Prostate gland (tissue), 2 donors: Measurements from ENCODE around the gene KIAA0513.

Source experiments
- POLR2AphosphoS5 ChIP-seq: sonication (generic); formaldehyde crosslinking; IDR thresholded peaks from one replicate; pipeline ENCODE4 v1.6.1; 2017; ENCODE audit warnings: antibody characterized with exemption
- TF ChIP-seq, protein P1 (sequence below), 4 experiments: fragments of 200-600 bp in 2 of 4; fragments of 450-650 bp in 2 of 4; sonication (generic) in 2 of 4; IDR thresholded peaks; 1 replicate in 3 of 4; 2 replicates in 1 of 4; pipeline ENCODE4 v1.5.1; 2016 to 2019; ENCODE audit warnings: antibody characterized with exemption in 4 of 4, mild to moderate bottlenecking in 2 of 4, moderate library complexity in 2 of 4

DNA sequence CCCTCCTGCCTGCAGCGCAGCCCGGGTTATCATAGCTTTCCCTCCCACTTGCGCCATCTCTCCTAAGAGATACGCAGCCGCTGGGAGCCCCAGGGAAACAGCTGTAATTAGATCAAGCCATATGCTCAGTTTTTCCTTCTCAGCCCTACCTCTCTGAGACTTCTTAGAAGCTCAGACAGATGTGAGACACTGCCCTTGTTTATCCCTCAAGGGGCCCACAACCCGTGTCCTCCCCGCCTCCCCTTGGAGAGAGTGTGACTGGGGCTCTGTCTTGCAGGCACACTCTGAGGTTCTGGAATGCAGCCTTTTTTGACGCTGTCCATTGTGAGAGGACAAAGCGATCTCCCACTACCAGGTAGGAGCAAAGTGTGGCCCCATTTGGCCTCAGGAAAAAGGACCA is 53.4 kb downstream of the KIAA0513 start:
- TF ChIP-seq, protein P1, sequence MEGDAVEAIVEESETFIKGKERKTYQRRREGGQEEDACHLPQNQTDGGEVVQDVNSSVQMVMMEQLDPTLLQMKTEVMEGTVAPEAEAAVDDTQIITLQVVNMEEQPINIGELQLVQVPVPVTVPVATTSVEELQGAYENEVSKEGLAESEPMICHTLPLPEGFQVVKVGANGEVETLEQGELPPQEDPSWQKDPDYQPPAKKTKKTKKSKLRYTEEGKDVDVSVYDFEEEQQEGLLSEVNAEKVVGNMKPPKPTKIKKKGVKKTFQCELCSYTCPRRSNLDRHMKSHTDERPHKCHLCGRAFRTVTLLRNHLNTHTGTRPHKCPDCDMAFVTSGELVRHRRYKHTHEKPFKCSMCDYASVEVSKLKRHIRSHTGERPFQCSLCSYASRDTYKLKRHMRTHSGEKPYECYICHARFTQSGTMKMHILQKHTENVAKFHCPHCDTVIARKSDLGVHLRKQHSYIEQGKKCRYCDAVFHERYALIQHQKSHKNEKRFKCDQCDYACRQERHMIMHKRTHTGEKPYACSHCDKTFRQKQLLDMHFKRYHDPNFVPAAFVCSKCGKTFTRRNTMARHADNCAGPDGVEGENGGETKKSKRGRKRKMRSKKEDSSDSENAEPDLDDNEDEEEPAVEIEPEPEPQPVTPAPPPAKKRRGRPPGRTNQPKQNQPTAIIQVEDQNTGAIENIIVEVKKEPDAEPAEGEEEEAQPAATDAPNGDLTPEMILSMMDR (IDR thresholded peaks at IDR 0.05) = no peak
- no peak for TF ChIP-seq POLR2AphosphoS5
